ENCODE data around the gene PPP1R3A.

DNA sequence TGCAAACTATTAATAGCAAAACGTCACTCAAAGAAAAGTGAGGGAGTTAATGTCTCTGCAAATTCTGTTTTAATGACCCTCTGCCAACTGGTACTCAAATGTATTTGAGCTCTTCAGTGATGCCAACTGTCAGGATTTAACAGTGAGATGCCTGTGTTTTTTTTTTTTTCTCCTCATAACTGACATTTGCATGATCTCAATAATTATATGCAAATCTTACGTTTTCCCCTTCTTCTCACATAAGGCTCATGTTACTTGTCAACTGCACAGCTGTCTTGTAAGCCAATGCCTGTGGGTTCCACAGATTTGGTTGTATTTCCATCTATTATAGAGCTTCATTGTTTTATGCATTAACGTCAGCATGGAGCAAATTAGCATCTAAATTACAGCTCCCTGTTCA is 38.2 kb downstream of the PPP1R3A start:
- TF ChIP-seq EP300 (IDR thresholded peaks at IDR 0.05) (no peak), POLR2A (IDR thresholded peaks at IDR 0.05) (no peak), POLR2AphosphoS5 (IDR thresholded peaks at IDR 0.05) (no peak)
- TF ChIP-seq, protein P1, sequence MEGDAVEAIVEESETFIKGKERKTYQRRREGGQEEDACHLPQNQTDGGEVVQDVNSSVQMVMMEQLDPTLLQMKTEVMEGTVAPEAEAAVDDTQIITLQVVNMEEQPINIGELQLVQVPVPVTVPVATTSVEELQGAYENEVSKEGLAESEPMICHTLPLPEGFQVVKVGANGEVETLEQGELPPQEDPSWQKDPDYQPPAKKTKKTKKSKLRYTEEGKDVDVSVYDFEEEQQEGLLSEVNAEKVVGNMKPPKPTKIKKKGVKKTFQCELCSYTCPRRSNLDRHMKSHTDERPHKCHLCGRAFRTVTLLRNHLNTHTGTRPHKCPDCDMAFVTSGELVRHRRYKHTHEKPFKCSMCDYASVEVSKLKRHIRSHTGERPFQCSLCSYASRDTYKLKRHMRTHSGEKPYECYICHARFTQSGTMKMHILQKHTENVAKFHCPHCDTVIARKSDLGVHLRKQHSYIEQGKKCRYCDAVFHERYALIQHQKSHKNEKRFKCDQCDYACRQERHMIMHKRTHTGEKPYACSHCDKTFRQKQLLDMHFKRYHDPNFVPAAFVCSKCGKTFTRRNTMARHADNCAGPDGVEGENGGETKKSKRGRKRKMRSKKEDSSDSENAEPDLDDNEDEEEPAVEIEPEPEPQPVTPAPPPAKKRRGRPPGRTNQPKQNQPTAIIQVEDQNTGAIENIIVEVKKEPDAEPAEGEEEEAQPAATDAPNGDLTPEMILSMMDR (IDR thresholded peaks at IDR 0.05), result no peak

Measured in sigmoid colon (tissue), 4 donors.